Stimulated activated CD4-positive, alpha-beta T cell treated with anti-CD3 and anti-CD28 coated beads, Interleukin-15, amount 100 ng/mL, for 1 hour (primary cell): ENCODE results near the gene TBX15.

Source experiments
- DNase-seq, 2 donors: peaks; one replicate each; pipeline ENCODE4 v3.0.0-alpha.2; 2020; ENCODE audit warnings: low read depth in 1 of 2, low spot score in 1 of 2

TBX15 gene

DNA sequence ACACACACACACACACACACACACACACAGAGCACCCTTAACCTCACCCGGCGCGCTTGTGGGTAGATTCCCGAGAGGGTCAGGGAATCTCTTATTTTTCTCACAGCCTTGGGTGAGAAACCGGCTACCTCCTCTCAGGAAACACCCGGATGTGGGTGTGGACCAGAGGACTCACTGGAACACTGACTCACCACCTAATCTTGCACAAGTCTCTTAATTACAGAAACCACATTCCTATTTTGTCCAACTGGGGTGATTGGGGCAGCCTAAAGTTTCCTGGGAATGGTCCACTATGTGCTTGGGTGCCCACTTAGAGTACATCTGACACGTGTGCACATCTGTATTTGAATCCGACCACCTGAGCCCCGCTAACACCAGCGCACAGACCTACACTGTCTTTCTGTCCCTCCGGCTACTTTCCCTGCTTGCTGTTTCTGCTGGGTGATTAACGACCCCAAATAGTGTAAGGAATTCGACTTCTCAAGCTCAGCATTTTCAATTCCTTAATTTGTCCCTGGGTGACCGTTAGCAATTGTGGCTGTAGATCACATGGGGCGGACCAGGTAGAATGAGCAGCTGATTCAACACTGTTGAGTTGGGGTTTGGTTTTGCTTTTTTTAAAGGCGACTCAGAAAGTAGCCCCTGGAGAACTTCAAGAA is 14.0 kb upstream of the TBX15 start:
- DNase-seq = no peak

DNA sequence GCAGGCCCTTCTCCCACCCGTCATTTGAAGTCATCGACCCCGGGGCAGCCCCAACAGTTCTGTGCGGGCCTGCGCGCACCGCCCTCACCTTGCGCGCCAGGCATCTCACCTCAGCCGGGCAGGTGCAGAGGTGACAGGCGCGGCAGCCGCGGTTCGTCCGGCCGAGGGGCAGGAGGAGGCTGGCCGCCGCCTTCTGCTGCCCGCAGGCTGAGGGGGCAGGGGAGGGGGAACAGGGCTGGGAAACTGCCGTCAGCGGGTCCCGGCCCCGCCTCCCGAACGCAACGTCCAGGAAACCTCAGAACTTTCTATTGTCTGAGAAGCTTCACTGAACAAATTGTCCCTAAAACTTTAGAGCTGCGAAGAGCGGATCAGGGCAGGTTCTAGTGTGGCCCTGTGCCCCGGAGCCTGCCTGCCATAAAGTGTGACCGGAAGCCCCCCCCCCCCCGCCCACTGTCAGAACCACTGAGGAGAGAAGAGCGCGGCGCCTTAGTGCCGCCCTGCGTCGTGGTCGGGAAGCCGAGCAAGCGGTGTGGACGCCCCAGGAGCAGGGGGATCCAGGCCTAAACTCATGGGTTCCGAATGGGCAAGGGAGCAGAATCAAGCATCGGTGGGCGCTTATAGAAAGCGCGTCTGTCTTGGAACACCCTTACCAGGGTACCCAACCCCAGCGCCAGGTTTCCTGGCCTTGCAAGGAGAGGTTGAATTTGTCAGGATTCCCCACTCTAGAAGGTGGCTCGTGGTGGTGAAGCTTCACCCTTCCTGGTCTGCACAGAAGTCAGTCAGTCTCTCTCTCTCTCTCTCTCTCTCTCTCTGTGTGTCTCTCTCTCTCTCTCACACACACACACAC is 13.3 kb upstream of the TBX15 start:
- no peak for DNase-seq

DNA sequence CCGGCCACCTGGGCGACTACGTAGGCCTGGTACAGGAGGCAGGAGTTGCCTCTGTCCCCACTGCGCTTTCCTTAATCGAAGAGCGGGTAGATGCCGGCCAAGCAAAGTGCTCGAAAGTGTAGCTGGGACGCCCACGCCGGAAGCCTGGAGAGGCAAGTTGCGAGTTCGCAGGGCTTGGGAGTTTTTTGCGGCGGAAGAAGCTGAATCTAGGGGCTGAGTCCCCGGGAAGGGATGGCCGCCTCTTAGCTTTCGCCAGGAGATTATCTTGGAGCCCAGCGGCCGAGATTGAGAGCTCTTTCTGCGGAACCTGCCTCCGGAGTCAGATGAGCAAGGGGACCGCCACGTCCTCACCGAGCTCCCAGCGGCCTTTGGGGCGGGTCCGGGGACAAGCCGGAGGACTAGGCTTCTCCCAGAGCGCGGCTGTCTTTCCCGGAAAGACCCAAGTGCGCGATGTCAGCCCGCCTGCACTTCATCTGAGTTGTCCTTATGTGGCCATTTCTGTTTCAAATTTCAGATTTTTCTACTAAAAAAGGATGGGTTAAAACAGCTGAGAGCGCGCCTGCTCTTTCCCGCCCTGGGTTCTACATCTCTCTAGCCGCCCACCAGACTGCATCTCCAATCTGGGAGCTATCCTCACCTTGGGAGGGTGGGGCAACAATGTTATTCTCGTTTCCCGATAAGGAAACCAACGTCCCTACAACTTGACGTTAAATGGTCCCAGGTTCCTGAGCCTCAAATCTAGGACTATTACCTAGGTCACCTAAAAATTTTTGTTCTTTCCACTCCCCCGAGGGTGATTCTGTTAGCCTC is 12.4 kb upstream of the TBX15 start:
- no peak for DNase-seq

DNA sequence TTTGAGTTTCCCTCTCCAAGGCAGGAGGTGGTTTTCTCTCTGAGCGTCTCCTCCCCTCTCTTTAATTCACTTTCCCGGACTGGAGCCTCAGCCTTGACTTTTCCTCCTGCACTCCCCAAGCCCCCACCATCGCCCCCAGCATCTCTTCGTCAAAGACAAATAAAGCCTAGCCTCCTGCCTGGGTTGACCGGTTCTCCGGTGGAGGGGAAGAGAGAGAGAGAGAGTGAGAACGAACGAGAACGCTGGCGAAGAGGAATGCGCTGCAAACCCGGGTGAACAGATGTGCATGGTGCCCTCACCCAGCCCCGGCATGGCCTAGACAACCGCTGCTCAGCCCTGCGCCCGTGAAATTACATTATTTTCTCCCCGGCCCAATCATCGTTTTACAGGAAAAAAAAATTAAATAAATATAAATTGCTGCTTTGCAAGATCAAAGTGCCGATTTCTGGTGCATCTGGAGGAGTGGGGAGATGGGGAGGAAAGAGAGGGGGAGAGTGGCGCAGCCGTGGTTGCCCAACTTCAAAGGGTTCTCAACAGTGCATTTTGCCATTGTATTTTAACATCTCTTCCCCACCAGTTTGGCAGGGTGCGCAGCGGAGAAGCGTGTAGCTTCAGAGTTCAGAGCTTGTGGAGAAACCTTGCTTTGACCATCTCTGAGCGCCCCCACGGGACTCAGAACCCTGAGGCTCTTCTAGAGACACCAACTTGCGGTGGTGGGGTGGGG is 11.4 kb upstream of the TBX15 start:
- no peak for DNase-seq

DNA sequence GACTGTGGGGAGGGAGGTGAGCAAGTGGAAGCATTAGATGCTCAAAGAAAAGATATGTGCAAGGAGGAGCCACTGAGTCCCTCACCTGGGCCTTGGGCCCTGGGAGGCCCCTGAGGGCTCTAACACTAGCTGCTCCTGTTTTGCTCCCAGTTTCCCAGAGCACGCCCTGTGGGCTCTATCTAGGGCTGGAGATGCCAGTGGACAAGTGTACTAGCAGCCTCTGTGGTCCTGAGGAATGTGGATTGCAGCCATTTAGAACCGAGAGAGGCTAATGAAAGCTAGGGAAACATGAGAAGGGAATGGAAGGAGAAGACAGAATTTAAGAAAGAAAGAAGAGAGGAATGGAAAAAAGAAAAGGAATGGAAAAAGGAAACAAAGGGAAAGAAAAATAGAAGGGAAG is 10.0 kb upstream of the TBX15 start:
- no peak for DNase-seq

DNA sequence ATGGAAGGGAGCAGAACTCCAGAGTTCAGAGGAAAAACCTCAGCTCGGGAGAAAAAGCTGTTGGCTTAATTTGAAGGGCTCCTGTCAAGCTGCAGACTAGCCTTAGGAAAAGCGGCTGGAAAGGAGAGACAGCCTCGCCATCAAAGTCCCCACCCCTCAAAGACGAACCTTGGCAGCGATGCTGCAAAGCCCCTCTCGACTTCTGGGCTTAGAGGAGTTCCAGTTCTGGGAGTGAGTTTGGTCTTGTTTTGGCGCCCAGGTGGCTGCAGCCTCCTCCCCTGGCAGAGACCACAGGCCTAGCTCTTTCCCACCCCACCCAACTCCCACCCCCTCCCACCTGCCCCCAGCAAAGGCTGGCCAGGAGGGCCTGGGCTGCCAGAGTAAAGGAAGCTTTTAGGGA is 9.1 kb upstream of the TBX15 start:
- DNase-seq = no peak

DNA sequence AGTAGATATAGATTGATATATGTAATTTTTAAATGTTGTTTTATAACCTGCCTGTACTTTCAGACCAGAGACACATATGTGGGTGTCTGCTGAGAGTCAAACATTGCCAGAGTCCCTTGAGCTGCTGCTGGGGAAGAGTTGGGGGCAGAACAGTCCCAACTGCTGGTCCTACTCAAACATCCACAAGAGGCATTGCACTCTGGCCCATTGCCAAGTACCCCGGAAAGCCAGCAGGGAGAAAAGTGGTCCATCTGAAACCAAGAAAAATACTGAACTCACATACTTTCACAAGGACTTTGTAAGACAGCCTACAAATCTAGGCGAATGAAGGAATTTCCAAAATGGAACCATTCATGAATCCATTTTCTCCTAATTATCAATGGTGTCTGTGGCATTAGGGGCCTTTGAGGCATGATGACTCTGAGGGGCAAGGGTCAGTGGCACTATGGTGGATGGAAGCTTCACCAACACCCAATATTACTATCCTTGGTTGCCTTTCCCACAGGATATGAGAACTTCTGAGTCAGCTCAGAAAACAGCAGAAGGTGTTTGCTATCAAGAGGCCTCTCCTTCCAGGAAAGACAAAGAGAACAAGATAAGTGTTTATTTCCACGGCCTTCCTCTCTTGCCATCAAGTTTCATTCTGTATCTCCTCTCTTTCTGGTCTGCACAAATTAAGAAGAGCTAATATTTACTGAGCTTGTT is 7.3 kb upstream of the TBX15 start:
- no peak for DNase-seq

DNA sequence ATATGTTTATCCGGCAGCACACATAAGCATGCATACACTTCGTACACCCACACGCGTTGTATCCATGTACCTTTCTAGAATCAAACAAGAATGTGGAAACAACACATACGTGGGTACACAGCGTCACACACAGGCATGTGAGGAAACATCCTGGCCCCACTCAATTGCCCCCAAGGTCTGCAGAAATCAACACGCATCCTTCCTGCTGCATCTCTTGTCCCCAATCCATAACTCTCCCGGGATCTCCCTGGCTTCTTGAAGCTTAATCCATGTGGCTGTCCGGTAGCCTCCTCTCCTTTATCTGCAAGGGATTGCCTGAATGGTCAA is 5.5 kb upstream of the TBX15 start:
- DNase-seq = no peak

DNA sequence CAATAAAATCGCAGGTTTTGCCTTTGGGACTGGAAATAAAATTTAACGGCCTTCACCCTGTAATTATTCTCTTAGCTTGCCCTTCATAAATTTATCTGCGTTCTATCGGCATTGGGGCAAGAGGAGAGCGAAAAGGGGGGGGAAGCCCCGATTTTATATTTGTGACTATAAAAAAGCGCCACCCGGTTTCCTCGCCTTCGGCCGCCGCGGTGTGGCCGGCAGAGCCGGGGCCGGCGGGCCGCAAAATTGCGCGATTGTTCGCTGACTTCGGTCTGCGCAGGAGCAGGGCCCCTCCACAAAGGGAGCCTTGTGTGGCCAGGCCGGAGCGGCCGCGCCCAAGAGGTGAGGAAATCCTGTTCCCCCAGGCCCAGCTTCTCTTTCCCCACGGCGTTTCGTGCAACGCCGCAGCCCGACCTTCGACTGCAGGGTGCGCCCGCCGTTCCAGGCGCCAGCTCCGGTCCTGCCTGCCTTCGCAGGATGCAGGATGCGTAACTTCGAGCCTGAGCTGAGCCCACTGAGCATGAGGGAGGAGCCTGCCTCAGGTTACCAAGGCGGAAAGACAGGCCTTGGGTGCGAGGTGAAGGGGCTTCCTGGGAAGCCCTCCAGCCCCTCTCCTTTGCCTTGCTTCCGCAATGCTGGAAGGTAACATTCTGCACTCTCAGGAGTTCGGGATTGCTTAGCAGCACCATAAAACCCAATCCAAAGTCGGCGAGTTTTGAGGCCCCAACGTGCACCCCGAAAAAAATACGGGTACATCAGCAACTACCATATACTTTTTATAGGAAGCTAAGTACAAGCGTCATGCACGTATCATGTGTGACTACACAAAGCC is 4.9 kb upstream of the TBX15 start:
- no peak for DNase-seq

DNA sequence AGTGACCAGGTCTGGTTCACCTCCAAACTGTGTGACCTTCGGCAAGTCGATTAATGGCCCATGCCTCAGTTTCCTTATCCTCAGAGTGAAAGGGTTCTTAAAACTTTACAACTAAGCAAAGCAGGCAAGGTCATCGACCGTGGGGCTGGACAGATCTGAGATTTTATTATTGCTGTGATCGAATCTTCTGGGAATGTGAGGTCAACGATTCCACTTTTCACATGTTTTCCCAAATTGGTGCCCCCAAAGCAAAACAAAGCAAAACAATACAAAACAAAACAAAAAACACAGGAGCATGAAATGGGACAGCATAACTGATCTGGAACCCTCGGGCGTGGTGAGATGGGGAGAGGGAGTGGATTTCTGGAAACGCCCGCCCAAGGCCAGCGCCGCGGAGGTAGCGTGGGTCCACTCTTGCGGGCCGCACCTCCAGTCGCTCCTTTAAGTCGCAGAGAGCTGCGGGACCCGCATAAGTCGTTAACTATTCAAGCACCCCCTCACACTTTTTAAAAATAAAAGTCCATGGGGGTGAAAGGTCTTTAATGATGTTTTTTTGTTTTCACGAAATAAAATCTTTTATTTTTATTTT is 4.2 kb upstream of the TBX15 start:
- DNase-seq = no peak

DNA sequence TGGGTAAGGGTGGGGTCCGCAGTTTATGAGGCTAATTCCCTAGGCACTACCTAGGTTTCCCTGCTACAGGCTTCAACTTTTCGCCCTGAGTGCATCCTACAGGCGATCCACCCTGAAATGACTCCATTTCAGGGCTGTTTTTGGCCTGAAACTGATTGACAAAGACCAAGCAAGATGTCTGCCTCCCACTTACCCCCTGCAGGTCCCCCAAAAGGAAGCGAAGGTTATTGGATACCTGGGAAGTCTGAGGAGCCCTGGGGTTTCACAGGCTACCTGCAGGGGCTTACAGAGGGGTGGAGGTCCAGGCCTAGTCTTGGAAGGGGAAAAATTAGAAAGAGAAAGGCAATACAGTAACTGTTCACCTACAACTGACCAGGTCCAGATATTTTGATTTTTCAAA is 3.3 kb upstream of the TBX15 start:
- no peak for DNase-seq

DNA sequence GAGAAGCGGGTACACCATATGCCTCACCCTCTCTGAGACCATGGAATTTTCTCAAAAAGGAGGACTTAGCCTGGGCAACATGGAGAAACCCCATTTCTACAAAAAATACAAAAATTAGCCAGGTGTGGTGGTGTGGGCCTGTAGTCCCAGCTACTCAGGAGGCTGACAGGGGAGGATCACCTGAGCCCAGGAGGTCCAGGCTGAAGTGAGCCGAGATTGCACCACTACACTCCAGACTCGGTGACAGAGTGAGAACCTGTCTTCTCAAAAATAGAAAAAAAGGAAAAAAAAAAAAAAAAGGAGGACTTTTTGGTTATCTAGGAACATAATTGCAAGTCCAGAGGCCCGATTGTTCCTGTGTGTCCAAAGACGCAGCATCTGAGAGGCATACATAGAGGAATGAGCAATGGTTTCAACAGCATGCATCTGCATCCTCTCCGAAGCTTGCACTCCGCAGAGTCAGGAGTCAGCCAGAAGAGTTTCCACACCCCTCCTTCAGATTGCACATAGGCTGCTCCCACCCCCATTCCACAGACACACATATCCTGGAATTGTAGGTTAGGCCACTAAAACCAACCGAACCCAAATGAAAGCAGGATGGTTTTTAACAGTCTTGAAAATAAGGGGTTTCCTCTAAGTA is 2.5 kb upstream of the TBX15 start:
- DNase-seq = no peak

DNA sequence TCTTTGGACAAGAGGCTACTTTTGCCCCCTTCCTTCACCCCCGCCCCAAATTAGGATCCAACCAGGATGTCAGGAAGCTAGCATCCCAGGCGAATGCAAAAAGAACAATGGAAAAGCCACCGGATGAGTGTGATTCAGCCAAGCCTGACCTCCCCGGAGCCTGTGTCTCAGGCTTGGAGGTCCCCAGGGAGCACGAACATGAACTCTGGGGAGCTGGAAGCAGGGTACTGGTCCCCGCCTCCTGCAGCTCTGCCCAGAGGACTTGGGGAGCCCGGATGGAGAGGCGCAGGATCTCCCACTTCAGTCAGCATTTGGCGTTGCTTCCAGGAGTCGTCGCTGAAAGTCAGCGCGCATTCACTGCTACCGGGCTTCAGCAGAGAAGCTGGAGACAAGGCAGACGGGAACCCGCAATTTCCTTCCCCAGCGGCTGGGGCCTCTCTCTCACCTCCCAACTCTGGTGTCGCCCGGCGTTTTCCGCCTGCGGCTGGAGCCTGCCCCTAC is 1.8 kb upstream of the TBX15 start:
- DNase-seq = no peak

DNA sequence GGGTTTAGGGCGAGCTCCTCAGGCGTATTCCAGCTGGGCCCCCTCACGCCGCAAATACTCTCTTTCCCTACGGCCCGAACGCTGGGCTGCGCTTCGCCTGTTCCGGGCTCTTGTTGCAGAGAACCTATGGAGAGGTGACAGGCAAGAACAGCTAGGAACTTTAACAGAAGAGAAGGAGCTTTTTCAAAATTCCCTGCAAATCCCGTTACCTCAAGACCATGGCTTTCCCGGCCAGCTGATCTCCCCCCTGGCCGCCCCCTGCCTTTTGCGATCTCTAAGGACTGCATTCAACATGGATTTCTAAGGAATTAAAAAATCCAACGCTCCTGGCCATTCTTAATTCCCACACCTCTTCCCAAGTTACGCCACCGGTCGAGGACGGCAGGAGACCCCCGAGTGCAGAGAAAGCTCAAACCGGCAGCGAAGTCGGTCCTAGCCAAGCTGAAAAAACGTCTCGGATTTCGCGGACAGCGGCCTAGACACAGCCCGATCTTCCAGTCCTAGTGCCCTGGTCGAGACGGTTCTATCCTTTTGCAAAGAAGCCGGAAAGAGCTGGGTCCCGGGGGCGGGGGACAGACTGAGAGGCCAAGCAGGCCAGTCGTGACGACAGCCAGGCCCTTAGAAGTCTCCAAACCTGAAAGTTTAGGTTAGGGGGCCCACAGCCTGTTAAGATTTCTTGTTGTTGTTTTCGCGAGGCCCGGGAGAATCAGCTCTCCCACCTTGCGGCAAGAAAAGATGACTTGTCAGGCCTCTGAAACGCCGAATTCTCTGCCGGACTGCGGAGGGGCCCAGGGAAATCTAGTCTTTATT is 1.1 kb upstream of the TBX15 start:
- no peak for DNase-seq

DNA sequence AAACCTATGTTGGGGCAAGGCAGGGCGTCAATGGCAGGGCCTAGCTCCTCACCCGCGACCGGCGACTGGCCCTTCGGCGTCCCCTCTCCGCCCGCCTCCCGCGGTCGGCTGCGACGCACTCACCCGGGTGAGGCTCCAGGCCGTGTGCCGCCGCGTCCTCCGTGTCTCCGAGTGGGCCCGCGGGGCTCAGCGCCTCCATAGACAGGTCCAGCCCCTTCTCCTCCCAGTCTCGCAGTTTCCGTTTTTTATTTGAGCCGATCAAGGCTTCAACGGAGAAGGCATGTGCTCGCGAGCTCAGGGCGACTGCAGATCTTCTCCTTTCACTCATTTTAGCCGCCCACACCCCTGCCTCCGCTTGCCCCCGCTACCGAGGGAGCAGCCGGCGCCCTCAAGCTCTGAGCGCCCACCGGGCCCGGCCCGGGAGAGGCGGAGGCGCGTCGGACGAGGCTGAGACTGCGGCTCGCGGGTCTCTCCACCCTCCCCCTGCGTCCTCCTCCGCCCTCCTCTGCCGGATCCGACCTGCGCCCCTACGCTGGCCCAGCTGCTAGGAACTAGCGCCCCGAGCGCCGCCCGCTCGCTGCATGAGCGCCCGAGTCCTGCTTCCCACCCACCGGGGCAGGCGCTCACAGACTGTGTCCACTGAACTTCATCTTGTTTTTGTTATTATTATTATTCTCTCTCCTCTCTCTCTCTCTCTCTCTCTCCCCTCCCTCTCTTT is 516 bp downstream of the TBX15 start:
- no peak for DNase-seq

DNA sequence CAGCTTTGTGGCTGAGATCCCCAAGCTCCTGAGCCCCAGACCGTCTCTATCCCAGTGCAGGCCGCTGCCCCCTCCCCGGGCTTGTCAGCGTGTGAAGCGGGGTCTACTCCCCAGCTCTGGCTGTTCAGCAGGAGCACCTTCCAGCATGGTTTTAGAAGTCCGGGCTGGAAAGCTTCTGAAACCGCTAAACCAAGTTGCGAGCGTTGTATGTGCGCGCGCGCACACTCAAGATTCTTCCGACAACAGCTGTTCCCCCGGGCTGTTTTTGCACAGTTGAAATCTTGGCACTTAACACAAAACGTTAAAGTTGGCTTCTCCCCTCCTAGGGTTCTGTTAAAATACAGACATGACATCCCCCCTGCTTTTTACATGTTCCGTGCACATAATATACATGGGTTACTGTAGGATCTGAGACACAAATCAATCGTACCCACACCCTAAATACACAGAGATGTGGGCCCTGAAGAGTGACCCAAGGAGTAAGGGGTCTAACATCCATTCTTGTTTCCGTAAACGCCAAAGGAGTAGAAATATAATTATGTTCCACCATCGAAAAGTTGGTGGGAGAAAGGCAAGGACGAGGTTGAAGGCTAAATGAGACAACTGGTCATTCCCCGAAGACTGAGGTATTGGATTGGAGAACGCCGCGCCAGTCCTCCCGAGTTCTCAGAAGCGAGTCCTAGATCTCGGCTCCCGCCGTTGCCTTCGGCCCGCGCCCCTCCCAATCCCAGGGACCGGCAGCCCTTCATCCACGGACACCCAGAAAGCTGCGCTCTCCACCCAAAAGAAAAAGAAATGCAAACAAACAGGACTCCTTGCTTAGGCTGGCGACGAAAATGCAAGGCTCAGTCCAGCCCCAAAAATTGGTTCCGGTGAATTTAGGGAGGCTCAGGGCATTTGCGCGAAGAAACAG is 1.3 kb downstream of the TBX15 start:
- no peak for DNase-seq
